Loucy (cell line): ENCODE data around the gene PTGER3.

Source experiments
- H2AFZ ChIP-seq: fragments of 200-600 bp; sonication (generic); 2 replicates; pipeline ENCODE4 v1.6.0; 2016; ENCODE audit warnings: antibody characterized with exemption, mild to moderate bottlenecking, low read length, moderate library complexity
- H3F3A ChIP-seq: fragments of 200-600 bp; 2 replicates; pipeline ENCODE4 v1.6.0; 2016; ENCODE audit warnings: antibody characterized with exemption, low read depth, mild to moderate bottlenecking
- H3K27me3 ChIP-seq: fragments of 200-600 bp; sonication (generic); 2 replicates; pipeline ENCODE4 v1.6.1; 2014; ENCODE audit warnings: low read length, mild to moderate bottlenecking; ENCODE audit not compliant: insufficient read depth, poor library complexity, severe bottlenecking
- H3K36me3 ChIP-seq: fragments of 200-600 bp; sonication (generic); 2 replicates; pipeline ENCODE4 v1.6.1; 2016; ENCODE audit warnings: low read length; ENCODE audit not compliant: insufficient read depth
- H3K4me1 ChIP-seq: fragments of 200-600 bp; sonication (generic); 2 replicates; pipeline ENCODE4 v1.5.1; 2014; ENCODE audit warnings: low read length, mild to moderate bottlenecking; ENCODE audit not compliant: insufficient read depth, poor library complexity, severe bottlenecking
- H3K4me2 ChIP-seq: fragments of 200-600 bp; sonication (generic); 2 replicates; pipeline ENCODE4 v1.6.0; 2014; ENCODE audit warnings: antibody characterized with exemption, low read length, low read depth, mild to moderate bottlenecking; ENCODE audit not compliant: poor library complexity, severe bottlenecking
- H3K4me3 ChIP-seq: fragments of 200-600 bp; sonication (generic); 2 replicates; pipeline ENCODE4 v1.5.1; 2014; ENCODE audit warnings: low read length, mild to moderate bottlenecking, mixed read lengths; ENCODE audit not compliant: poor library complexity, severe bottlenecking
- H3K79me2 ChIP-seq: fragments of 200-600 bp; sonication (generic); 2 replicates; pipeline ENCODE4 v1.6.1; 2014; ENCODE audit warnings: low read length; ENCODE audit not compliant: insufficient read depth
- H3K9ac ChIP-seq: fragments of 200-600 bp; sonication (generic); 2 replicates; pipeline ENCODE4 v1.6.0; 2014; ENCODE audit warnings: mild to moderate bottlenecking, low read depth, low read length, moderate library complexity; ENCODE audit not compliant: poor library complexity, severe bottlenecking
- H3K9me2 ChIP-seq: fragments of 200-600 bp; sonication (generic); replicated peaks from 2 replicates; pipeline ENCODE4 v1.6.1; 2016; ENCODE audit warnings: low read depth, low read length, mixed read lengths
- H3K9me3 ChIP-seq: fragments of 200-600 bp; sonication (generic); 2 replicates; pipeline ENCODE4 v1.6.1; 2014; ENCODE audit warnings: mild to moderate bottlenecking, antibody characterized with exemption, low read length, low read depth; ENCODE audit not compliant: insufficient read depth
- H4K20me1 ChIP-seq: fragments of 200-600 bp; sonication (generic); 2 replicates; pipeline ENCODE4 v1.6.0; 2014; ENCODE audit warnings: antibody characterized with exemption, low read length, mild to moderate bottlenecking; ENCODE audit not compliant: insufficient read depth, poor library complexity, severe bottlenecking
- EZH2phosphoT487 ChIP-seq: fragments of 200-600 bp; IDR thresholded peaks from 2 replicates; pipeline ENCODE4 v1.6.1; 2018; ENCODE audit warnings: antibody characterized with exemption, mild to moderate bottlenecking, moderate library complexity, borderline replicate concordance
- TF ChIP-seq, protein P1 (sequence below): fragments of 200-600 bp; sonication (generic); conservative IDR thresholded peaks from 2 replicates; pipeline ENCODE4 v1.5.1; 2014; ENCODE audit warnings: mild to moderate bottlenecking, antibody characterized with exemption, low read length

Gene PTGER3

DNA sequence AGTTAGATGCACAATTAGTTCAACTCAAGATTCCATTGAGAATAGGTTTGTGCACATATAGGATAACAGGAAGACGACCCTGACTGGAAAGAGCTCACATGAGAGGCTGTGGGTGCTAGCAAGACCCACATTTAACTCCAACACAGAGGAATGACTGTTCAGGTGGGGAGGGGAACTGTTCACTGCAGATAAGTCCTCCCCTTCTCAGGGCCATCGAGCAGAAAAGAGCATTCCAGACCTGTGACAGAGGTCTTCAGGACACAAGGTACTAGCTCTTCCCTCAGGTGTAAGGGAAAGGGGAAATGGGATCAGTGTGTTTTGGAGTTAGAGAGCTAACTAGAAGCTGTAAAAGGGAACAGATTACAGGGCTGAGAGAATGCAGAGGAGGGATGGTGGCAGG lies 8.7 kb downstream of the PTGER3 start:
- Histone ChIP-seq H3K36me3 (0 out of 2 replicates have a peak, but pooled peaks cover 3% of the 10 kb centered on the region), H3K79me2 (peaks cover 35% of the 10 kb centered on the region; the same call in 1 of the 2 replicates), H3K9ac (no peak overlapping the region), H2AFZ (no peak overlapping the region), H4K20me1 (peaks cover 9% of the 10 kb centered on the region), H3F3A (no peaks in the 10 kb centered on the region), H3K4me1 (peaks cover 57% of the 10 kb centered on the region), H3K4me3 (no peak overlapping the region), H3K9me2 (no peaks in the 10 kb centered on the region), H3K4me2 (peak overlapping the region; percentile 37), H3K27me3 (no peaks in the 10 kb centered on the region), H3K9me3 (no peaks in the 10 kb centered on the region)
- TF ChIP-seq, protein P1, sequence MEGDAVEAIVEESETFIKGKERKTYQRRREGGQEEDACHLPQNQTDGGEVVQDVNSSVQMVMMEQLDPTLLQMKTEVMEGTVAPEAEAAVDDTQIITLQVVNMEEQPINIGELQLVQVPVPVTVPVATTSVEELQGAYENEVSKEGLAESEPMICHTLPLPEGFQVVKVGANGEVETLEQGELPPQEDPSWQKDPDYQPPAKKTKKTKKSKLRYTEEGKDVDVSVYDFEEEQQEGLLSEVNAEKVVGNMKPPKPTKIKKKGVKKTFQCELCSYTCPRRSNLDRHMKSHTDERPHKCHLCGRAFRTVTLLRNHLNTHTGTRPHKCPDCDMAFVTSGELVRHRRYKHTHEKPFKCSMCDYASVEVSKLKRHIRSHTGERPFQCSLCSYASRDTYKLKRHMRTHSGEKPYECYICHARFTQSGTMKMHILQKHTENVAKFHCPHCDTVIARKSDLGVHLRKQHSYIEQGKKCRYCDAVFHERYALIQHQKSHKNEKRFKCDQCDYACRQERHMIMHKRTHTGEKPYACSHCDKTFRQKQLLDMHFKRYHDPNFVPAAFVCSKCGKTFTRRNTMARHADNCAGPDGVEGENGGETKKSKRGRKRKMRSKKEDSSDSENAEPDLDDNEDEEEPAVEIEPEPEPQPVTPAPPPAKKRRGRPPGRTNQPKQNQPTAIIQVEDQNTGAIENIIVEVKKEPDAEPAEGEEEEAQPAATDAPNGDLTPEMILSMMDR, result no peak
- no peak for TF ChIP-seq EZH2phosphoT487

DNA sequence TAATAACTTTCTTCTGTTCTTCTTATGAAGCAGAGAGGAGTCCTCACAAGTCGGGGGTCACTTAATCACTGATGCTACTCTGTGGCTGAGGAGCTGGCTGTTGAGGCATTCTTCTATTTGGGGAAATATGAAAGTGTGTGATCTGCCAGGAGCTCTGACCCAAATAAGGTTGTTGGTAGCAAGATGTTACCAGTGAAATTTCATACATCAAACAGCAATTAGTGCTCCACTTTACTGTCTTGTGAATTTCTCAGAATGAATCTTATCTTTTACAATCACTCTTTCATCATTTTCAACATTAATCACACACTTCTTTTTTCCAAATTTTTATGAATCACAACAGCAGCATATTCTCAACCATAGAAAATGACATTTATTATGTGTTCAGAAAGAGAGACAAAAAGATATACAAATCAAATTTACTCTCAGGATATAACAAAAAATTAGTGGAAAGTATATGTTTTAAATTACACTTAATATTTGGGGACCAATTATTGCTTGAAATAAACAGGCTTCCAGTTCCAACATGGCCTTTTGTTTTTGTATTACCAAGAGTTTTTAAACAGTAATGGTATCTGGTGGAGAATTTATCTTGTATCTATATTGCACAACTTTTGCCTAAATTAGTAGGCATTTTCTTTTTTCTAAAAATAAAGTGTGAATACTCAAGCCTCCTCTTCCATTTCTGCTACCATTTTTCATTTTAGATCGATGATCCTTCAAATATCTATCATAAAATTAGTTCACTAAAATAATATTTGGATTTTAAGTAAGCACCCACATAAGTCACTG lies 9.6 kb downstream of the PTGER3 start:
- Histone ChIP-seq H3K9me3 (no peaks in the 10 kb centered on the region), H3K27me3 (no peaks in the 10 kb centered on the region), H3K79me2 (peaks cover 26% of the 10 kb centered on the region; the same call in 1 of the 2 replicates), H3K4me2 (no peak overlapping the region), H3K9ac (no peak overlapping the region), H3K36me3 (0 out of 2 replicates have a peak, but pooled peaks cover 3% of the 10 kb centered on the region), H3F3A (no peaks in the 10 kb centered on the region), H3K4me1 (peaks cover 49% of the 10 kb centered on the region), H3K9me2 (no peaks in the 10 kb centered on the region), H2AFZ (no peak overlapping the region), H3K4me3 (no peak overlapping the region), H4K20me1 (peaks cover 9% of the 10 kb centered on the region)
- no peak for TF ChIP-seq EZH2phosphoT487
- TF ChIP-seq, protein P1, result no peak

DNA sequence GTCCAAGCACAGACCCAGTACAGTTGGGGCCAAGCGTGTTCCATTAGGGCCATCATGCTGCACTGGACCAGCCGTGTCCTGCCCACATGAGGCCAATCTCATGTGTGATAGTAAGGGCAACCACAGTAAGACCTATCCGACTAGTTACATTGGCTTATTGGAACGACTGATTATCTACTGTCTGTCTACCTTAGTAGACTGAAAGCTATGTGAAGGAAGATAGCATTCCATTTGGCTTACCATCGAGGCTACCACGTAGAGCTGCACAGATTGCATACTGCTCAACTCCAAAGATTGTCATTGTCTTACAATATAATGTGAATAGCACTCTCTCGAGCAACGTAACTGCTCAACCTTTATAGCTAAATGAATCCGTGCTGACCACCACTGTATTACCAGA lies 10.6 kb downstream of the PTGER3 start:
- no peak overlapping the region for H3K4me2 ChIP-seq
- peaks cover 20% of the 10 kb centered on the region; the same call in 1 of the 2 replicates for H3K79me2 ChIP-seq
- H3K4me3 ChIP-seq, result no peak overlapping the region
- peaks cover 41% of the 10 kb centered on the region for H3K4me1 ChIP-seq
- H3K9me3 ChIP-seq, result no peaks in the 10 kb centered on the region
- H4K20me1 ChIP-seq, result no peaks in the 10 kb centered on the region
- TF ChIP-seq, protein P1, result no peak
- TF ChIP-seq EZH2phosphoT487, result no peak
- H3K9ac ChIP-seq, result no peak overlapping the region
- 0 out of 2 replicates have a peak, but pooled peaks cover 3% of the 10 kb centered on the region for H3K36me3 ChIP-seq
- H3K9me2 ChIP-seq, result no peaks in the 10 kb centered on the region
- no peaks in the 10 kb centered on the region for H3K27me3 ChIP-seq
- H2AFZ ChIP-seq, result no peak overlapping the region
- H3F3A ChIP-seq, result no peaks in the 10 kb centered on the region
